Activated naive CD4-positive, alpha-beta T cell treated with anti-CD3 and anti-CD28 coated beads, Interleukin-2, amount 50 U/mL, for 16 hours (primary cell): Measurements from ENCODE around the gene GPR55.
"Not testable (repeated sequence)": the region's sequence is repeated elsewhere in the genome, so short reads cannot be mapped to it uniquely, and the experiment has no call there.

Source experiments
- DNase-seq: peaks from one replicate; pipeline ENCODE4 v3.0.0-alpha.2; 2020

The GPR55 gene

GRCh38 chr2:230949966-230950873 lies 25.2 kb upstream of the GPR55 start:
- no peak for DNase-seq

- DNase-seq: no peak
Observed at GRCh38 chr2:230947908-230948365, 22.9 kb upstream of the GPR55 start.

GRCh38 chr2:230947235-230947576 lies 22.2 kb upstream of the GPR55 start:
- DNase-seq: no peak

GRCh38 chr2:230946429-230947234 lies 21.6 kb upstream of the GPR55 start:
- DNase-seq: no peak

GRCh38 chr2:230944757-230945372 lies 19.8 kb upstream of the GPR55 start:
- DNase-seq: no peak

GRCh38 chr2:230944123-230944653 lies 19.1 kb upstream of the GPR55 start:
- DNase-seq: no peak

GRCh38 chr2:230942920-230943896 lies 18.2 kb upstream of the GPR55 start:
- DNase-seq: peak; percentile 40

- DNase-seq: no peak
Observed at GRCh38 chr2:230942371-230942770, 17.3 kb upstream of the GPR55 start.

DNA sequence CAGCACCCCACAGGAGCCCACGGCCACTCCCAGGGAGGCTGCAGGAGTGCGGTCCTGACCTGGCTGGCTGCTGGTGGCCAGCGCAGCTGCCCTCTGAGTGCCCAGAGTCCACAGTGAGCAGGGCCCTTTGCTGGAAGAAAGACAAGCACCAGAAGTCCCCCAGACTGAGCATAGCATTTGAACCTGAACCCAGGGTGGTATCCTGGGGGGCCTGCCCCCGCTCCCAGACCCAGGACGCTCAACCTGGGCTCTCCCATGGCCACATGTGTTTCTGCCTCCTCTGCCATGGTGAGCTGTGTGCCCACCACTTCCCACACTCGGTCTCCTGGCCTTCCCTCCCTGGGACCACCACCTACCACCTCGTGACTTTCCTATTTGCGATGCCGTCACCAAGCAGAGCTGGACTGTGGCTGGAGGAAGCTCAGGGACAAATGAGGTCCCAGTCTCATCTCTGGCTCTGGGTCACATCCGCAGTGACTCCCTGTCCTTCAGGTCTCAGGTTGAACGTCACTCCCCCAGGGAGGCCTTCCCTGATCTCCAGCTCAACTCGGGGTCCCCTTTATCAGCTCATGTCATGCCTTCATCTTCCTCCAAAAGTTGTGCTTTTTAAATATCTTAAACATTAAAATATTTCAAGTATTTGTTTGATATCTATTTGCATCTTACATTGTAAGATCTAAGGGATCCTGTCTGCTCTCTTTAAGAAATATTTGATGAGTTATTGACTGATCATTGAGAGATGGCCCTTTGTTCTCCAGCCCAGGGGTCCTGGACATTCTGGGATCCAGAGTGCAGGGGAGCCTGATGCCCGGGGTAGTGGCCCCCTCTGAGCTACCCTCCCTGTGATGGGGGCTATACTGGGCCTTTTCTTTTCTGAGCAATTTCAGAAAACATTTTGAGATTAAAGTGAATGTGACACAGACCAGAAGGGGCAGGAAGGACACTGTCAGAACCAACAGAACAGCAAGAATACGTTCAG lies 16.4 kb upstream of the GPR55 start:
- no peak for DNase-seq

DNA sequence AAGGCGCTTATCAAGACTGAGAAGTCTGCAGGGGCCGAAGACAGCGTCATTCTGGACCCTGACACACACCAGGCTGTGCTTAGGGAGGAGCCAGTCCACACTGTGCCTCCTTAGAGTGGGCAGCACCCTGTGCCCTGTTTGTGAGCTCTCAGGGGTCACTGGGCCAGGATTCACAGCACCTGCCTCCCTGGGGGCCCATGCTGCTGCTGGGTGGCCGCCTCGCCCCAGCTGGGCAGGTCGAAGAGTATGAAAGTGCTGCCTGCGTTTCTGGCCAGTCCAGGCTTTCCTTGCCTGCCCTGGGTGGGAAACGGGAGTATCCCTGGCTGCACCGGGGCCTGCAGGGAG lies 15.4 kb upstream of the GPR55 start:
- no peak for DNase-seq

DNA sequence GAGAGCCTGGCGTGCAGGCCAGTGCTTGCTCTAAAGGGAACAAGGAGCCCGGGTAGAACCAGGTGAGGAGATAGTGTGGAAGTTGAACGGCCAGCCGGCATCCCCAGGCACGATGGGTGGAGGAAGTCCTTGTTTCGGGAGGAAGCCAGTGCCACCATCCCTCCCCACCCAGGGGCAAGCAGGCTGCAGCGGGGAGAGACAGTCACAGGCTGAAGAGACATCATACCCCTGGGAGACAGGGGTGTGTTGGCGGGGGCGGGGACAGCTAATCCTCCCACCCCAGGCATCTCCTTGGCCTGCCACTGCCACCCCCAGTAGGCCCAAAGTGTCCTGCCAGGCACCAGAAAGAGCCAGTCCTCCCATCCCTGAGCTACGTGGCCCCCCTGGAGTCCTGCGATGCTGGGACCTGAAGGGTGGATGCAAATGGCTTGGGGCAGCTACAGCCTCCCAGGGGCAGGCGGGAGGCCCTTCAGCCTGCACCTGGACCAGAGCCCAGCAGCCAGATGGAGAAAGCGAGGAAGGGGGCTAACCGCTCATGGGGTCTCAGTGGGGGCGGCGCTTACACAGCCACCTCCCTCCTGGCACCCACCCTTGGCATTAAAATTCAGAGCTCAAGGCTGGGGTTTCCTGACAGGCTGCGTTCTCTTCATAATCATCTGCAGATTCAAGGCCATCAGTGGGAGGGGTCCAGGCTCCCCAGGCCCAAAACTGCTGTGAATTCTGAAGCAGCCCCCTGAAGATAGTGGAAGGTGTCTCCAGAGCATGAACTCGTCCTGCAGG lies 14.8 kb upstream of the GPR55 start:
- DNase-seq: no peak

DNA sequence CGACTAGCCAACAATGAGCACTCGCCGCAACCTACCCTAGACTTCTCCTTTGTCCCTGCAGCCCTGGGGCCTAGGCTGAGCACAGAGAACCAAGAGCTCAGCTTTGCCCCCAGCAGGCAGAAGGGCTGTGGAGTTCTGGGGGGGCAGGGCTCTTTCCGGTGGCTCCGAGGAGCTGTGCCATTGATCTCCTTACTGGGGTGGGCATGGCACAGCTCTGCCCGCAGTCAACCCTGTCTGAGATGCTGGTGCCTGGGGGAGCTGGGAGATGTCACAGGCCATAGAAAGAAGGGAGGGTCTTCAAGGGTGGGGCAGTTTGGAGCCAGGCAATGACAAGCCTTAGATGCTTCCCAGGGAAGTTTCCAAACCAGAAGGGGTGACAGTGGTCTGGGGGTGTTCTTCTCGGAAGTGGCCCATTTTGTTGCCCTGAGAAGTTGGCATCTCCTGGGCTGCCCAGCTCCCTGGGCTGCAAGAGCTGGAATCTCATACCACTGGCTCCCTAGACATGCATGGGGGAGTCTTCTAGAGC lies 14.1 kb upstream of the GPR55 start:
- no peak for DNase-seq

DNA sequence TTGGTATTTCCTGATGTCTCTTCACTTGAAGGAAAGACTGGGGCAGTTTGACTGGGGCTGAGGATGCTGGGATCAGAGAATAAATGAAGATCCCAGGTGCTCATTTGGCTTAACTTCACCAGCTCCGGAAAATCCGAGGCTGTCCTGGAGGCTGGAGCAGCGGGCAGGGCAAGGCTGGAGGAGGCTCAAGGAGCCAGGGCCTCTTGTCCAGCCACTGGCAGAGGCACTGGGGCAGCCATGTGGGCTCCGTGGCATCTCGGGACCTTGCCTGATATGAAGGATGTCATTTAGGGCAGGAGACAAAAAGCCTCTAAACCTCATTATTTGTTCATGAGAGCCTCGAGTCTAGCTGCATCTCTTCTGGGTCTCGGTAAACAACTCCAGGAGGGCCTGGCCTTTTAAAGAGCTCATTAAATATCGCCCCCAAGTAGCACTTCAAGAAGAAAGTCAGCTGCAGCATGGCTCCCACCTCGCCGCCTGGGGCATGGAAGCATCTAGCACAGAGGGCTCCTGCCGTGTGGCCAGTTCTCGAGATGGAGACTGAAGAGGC lies 13.5 kb upstream of the GPR55 start:
- no peak for DNase-seq

GRCh38 chr2:230938098-230938497 lies 13.1 kb upstream of the GPR55 start:
- DNase-seq: no peak

DNA sequence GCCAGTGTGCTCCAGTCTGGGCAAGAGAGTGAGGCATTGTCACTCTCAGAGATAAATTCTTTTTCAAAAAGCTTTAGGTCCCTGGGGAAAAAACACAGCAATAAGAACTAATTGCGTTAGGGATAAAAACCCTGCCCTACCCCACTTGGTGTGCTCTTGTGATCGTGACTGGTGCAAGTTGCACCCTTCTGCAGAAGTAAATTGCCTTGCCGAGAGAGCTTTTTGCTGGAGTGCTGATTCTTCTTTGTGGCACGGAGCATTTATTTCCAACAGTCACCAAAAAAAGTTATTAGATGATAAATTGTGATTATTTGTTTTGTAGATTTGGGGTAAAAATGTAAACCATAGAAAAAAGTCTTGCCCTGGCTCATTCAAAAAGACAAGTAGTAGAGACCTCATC lies 12.3 kb upstream of the GPR55 start:
- DNase-seq: no peak

GRCh38 chr2:230936243-230936642 lies 11.2 kb upstream of the GPR55 start:
- DNase-seq: not testable (repeated sequence)

- no peak for DNase-seq
Observed at GRCh38 chr2:230935130-230935430, 10.0 kb upstream of the GPR55 start.

DNA sequence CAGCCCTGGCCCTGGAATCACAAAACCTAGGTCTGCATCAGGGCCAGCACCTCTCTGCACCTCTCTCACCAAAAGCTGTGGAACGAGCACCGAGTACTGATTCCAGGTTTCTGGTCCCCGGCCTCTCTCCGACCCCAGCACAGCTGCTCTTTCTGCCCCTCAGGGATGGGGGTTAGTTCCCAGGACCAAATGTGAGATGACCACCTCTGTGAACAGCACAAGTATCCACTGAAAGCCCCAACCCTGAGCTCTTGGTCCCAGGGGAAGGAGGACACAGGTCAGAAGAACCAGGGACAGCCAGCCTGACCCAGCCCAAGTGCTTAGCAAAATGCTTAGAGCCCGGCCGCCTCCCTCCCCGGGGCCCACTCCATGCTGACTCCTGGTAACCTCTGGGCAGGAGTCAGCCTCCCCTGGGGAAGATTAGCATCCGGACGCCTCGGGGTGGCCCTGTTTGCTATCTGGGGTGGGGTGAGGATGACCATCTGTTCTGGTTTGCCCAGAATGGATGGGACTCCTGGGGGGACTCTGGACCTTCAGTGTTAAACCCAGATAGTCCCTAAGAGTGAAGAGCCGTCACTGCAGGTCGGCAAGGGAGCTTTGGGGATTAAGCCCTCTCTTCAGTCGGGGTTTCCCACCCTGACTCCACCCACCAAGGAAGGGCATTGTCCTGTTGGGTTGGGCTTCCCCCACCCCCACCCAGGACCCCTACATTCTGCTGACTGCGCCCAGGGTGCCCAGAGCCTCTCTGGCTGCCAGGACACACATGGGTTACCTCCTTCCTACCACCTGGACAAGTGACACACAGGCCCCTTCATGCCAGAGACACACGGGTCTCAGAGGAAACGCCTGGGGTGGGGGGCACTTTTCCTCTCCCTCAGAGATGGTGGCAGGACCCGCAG lies 9.4 kb upstream of the GPR55 start:
- no peak for DNase-seq
